ENCODE results near the gene EVA1B. TPM values are rescaled to one million over a fixed set of nuclear protein-coding genes. Genes with fewer than 3 reads are reported as not detected.

EVA1B gene
- total RNA-seq, 1 experiment from 2014 or later: 5.5 TPM

GRCh38 chr1:36279110-36279788, 44.2 kb downstream of the EVA1B start:
- Mint-ChIP-seq H3K9me3 (no peaks in the 10 kb centered on the region), H3K27ac (peak overlapping the region in 1 of 3 experiments; percentile 68; a peak in 2 of 7 replicates), H3K27me3 (ENCODE audit: low read depth) (no peaks in the 10 kb centered on the region), H3K36me3 (ENCODE audit: insufficient read depth in 1 of 3, low read depth in 3 of 3) (peaks cover 5 to 27% (median 25%) of the 10 kb centered on the region in 3 experiments; a peak in 6 of 7 replicates), H3K4me1 (no peaks in the 10 kb centered on the region), H3K4me3 (no peak overlapping the region)
- H3K14ac ChIP-seq (ENCODE audit: insufficient read depth, low read length): no peak overlapping the region
- H3K4ac ChIP-seq (ENCODE audit: low read depth, low read length): no peak overlapping the region
- no peak overlapping the region for H3K27ac ChIP-seq (ENCODE audit: insufficient read length, low read depth, low read length)
- DNase-seq: no peak
- H4K8ac ChIP-seq (replicated peaks; ENCODE audit: insufficient read length, low read depth, low read length): no peak overlapping the region
- no peak overlapping the region for H2AFZ ChIP-seq (ENCODE audit: low read length)
- H2BK20ac ChIP-seq (ENCODE audit: low read depth, low read length, poor library complexity, severe bottlenecking): no peak overlapping the region
- H4K5ac ChIP-seq (ENCODE audit: insufficient read length, low read depth, low read length): no peak overlapping the region
- H3K9me3 ChIP-seq (ENCODE audit: control insufficient read depth, low read depth, low read length): no peaks in the 10 kb centered on the region
- TF ChIP-seq, protein P1, sequence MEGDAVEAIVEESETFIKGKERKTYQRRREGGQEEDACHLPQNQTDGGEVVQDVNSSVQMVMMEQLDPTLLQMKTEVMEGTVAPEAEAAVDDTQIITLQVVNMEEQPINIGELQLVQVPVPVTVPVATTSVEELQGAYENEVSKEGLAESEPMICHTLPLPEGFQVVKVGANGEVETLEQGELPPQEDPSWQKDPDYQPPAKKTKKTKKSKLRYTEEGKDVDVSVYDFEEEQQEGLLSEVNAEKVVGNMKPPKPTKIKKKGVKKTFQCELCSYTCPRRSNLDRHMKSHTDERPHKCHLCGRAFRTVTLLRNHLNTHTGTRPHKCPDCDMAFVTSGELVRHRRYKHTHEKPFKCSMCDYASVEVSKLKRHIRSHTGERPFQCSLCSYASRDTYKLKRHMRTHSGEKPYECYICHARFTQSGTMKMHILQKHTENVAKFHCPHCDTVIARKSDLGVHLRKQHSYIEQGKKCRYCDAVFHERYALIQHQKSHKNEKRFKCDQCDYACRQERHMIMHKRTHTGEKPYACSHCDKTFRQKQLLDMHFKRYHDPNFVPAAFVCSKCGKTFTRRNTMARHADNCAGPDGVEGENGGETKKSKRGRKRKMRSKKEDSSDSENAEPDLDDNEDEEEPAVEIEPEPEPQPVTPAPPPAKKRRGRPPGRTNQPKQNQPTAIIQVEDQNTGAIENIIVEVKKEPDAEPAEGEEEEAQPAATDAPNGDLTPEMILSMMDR (conservative IDR thresholded peaks at IDR 0.05): no peak
- no peak overlapping the region for H3T11ph ChIP-seq (ENCODE audit: low read length)
- no peak overlapping the region for H2BK12ac ChIP-seq (ENCODE audit: insufficient read length, low read depth, low read length)
- H3K18ac ChIP-seq (ENCODE audit: insufficient read length, low read depth, low read length): no peak overlapping the region
- H2BK120ac ChIP-seq (ENCODE audit: low read depth, low read length, poor library complexity, severe bottlenecking): no peak overlapping the region
- no peaks in the 10 kb centered on the region for H3K79me2 ChIP-seq (ENCODE audit: insufficient read depth, low read length)
- no peaks in the 10 kb centered on the region for H3K27me3 ChIP-seq (ENCODE audit: insufficient read depth, low read length)
- no peak overlapping the region for H2BK5ac ChIP-seq (ENCODE audit: insufficient read length, low read length)
- no CpG with 5 or more reads among the region's 2 CpGs for WGBS (ENCODE audit: extremely low coverage, insufficient read length, low lambda C conversion rate)
- no peaks in the 10 kb centered on the region for H3K4me1 ChIP-seq (ENCODE audit: insufficient read depth, low read length)
- H3K56ac ChIP-seq (ENCODE audit: insufficient read length, low read depth, low read length): no peak overlapping the region
- H2BK15ac ChIP-seq (ENCODE audit: low read depth, low read length): no peak overlapping the region
- H3K23me2 ChIP-seq (ENCODE audit: insufficient read length, low read depth, low read length, poor library complexity, severe bottlenecking): no peaks in the 10 kb centered on the region
- H2AK5ac ChIP-seq (ENCODE audit: insufficient read length, low read length): no peak overlapping the region
- H4K20me1 ChIP-seq (ENCODE audit: control insufficient read depth, insufficient read depth, insufficient read length): no peaks in the 10 kb centered on the region
- H4K91ac ChIP-seq (ENCODE audit: insufficient read length, low read depth, low read length): no peak overlapping the region
- H3K79me1 ChIP-seq (ENCODE audit: insufficient read depth, low read depth, low read length, poor library complexity, severe bottlenecking): peaks cover 12% of the 10 kb centered on the region
- no peak overlapping the region for H3K23ac ChIP-seq (ENCODE audit: insufficient read length, low read depth, low read length)
- no peak overlapping the region for H3K4me2 ChIP-seq (ENCODE audit: insufficient read depth, insufficient read length, low read length)
- H3K9ac ChIP-seq (ENCODE audit: extremely low read depth, insufficient read length, low read length): no peak overlapping the region

Data from H9 (cell line).